Mesodermal cell (in vitro differentiated cells): ENCODE data around the gene LHX6.

Experiments
- H3K27ac ChIP-seq: 2 replicates; pipeline ENCODE4 v1.7.0; 2013; ENCODE audit warnings: mild to moderate bottlenecking, low read depth, low read length, moderate library complexity; ENCODE audit not compliant: severe bottlenecking
- H3K36me3 ChIP-seq: 2 replicates; pipeline ENCODE4 v1.7.1; 2013; ENCODE audit warnings: mild to moderate bottlenecking, low read length, moderate library complexity; ENCODE audit not compliant: control insufficient read depth, insufficient read depth
- H3K4me1 ChIP-seq: one replicate; pipeline ENCODE4 v1.7.1; 2013; ENCODE audit warnings: mild to moderate bottlenecking, low read length; ENCODE audit not compliant: insufficient read depth, control insufficient read depth, poor library complexity, severe bottlenecking
- H3K4me3 ChIP-seq: 2 replicates; pipeline ENCODE4 v1.7.0; 2013; ENCODE audit warnings: low read length, control low read depth, mild to moderate bottlenecking; ENCODE audit not compliant: insufficient read depth, poor library complexity, severe bottlenecking; ENCODE audit errors: extremely low read depth
- H3K9me3 ChIP-seq: 2 replicates; pipeline ENCODE4 v1.7.1; 2013; ENCODE audit warnings: mild to moderate bottlenecking, low read length, moderate library complexity; ENCODE audit not compliant: control insufficient read depth
- WGBS, 2 experiments: methylation state at CpG; one replicate each; pipeline ENCODE4 v1.1.5; 2013; ENCODE audit warnings: missing lambda C conversion rate in 2 of 2; ENCODE audit not compliant: insufficient coverage in 2 of 2; 5-methylcytosine and 5-hydroxymethylcytosine counted together

Gene LHX6

DNA sequence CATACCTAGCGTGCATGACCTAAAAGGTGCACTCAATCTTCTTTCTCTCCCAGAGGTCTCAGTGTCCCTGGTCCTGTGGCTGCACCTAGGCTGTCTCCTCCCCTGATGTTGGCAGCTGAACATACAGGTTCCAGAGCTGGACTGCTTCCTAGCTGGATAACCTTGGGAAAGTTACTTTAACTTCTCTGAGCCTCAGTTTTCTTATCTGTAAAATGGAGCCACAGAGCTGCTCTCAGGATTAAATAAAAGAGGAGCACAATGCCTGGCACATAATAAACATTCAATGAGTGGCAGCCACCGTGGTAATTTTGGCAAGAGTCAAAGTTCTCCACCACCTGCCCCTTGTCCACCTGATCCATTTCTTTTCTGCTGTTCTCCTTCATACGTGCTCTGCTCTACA, 55.1 kb downstream of the LHX6 start:
- no peak overlapping the region for H3K27ac ChIP-seq
- WGBS, 2 experiments = 73 to 95% methylated on average over 3 of the region's 3 CpGs
- no peaks in the 10 kb centered on the region for H3K4me1 ChIP-seq
- H3K4me3 ChIP-seq = no peak overlapping the region
- H3K9me3 ChIP-seq = no peaks in the 10 kb centered on the region
- no peaks in the 10 kb centered on the region for H3K36me3 ChIP-seq

DNA sequence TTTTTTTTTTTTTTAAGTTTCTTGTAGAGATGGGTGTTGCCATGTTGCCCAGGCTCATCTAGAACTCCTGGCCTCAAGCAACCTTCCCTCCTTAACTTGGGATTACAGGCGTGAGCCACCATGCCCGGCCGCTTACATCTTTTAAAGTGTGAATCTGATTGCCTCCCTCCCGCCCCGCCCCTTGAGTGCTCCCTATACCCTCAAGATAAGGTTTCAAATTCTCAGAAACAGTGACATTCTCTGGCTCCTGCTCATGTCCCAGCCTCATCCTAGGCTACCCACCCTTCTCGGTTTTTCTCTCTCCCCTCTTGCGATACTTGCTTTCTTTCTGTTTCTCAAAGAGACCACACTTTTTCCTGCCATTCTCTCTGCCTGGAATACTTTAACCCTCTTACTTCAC, 56.6 kb downstream of the LHX6 start:
- Histone ChIP-seq H3K9me3 (no peaks in the 10 kb centered on the region), H3K27ac (no peak overlapping the region), H3K36me3 (no peaks in the 10 kb centered on the region), H3K4me3 (no peak overlapping the region), H3K4me1 (no peaks in the 10 kb centered on the region)
- 84 to 88% methylated on average over 4 to 7 of the region's 7 CpGs for WGBS, 2 experiments

DNA sequence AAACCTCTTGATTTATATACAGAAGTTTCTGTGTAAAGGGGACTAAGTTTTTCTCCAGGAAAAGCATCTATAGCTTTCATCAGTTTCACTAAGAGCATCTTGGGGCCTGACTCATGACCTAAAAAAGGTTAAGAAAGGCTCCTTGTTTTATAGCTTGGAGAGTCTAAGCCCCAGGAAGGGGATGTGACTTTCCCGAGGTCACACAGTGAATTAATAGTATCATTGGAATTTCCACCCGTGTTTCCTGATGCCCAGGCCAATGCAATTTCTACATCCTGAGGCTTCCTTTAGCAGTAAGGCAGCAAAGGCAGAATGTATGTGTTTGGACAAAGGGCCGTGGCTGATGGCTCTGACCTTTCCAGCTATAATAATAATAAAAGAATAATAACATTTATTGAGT, 60.4 kb downstream of the LHX6 start:
- WGBS, 2 experiments = 88 to 89% methylated on average over 2 of the region's 3 CpGs
- no peaks in the 10 kb centered on the region for H3K36me3 ChIP-seq
- no peak overlapping the region for H3K4me3 ChIP-seq
- no peaks in the 10 kb centered on the region for H3K4me1 ChIP-seq
- no peaks in the 10 kb centered on the region for H3K9me3 ChIP-seq
- H3K27ac ChIP-seq = no peak overlapping the region

DNA sequence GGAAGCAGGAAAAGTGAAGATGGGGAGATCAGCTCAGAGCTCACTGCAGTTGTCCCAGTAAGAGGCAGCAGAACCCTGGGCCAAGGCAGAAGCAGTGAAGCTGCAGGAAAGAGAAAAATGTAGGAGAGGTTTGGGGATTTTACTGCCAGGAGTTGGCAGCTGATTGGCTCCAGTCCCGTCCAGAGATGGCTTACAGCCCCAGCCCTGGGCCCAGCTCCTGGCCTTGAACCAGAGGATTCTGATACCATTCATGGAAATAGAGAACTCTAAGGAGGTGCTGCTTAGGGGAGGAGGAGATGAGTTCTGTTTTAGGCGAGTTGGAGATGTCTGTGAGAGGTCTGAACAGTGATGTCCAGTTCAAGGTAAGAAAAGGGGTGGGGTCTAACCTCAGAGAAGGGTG, 64.5 kb downstream of the LHX6 start:
- Histone ChIP-seq H3K4me1 (no peaks in the 10 kb centered on the region), H3K4me3 (no peak overlapping the region), H3K36me3 (no peaks in the 10 kb centered on the region), H3K27ac (no peak overlapping the region), H3K9me3 (no peaks in the 10 kb centered on the region)
- 45 to 47% methylated on average over 2 of the region's 2 CpGs for WGBS, 2 experiments

DNA sequence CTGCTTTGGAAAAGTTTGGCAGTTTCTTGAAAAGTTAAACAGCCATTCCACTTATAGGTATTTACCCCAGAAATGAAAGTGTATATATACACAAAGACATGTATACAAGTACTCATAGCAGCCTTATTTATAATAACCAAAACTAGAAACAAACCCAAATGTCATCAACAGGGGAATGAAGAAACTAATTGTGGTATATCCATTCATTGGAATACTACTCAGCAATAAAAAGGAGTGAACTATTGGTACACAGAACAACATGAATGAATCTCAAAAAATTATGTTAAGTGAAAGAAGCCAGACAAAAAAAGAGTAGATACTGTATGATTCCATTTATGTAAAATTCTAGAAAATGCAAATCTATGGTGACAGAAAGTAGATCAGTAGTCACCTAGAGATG, 66.3 kb downstream of the LHX6 start:
- no peaks in the 10 kb centered on the region for H3K9me3 ChIP-seq
- no peaks in the 10 kb centered on the region for H3K36me3 ChIP-seq
- no peaks in the 10 kb centered on the region for H3K4me1 ChIP-seq
- no peak overlapping the region for H3K4me3 ChIP-seq
- H3K27ac ChIP-seq = no peak overlapping the region

DNA sequence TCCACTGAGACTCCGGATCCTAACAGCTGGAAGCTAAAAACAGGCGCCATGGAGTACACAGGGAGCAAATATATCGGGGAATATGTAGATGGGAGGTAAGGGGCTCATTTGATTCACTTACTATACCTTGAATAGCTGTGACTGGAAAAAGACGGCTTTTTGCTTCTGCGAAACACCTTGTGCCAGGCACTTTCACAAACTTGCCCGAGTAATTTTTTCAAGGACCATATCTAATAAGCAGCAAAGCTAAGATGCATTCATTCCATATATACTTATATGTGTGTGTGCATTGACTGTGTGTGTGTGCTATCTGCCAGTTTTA, 68.9 kb downstream of the LHX6 start:
- peak overlapping the region; percentile 94 for H3K4me3 ChIP-seq
- H3K36me3 ChIP-seq = no peaks in the 10 kb centered on the region
- WGBS, 2 experiments = 0 to 5% methylated on average over 3 to 4 of the region's 6 CpGs
- no peaks in the 10 kb centered on the region for H3K4me1 ChIP-seq
- H3K9me3 ChIP-seq = no peaks in the 10 kb centered on the region
- peak overlapping the region; percentile 2 for H3K27ac ChIP-seq

DNA sequence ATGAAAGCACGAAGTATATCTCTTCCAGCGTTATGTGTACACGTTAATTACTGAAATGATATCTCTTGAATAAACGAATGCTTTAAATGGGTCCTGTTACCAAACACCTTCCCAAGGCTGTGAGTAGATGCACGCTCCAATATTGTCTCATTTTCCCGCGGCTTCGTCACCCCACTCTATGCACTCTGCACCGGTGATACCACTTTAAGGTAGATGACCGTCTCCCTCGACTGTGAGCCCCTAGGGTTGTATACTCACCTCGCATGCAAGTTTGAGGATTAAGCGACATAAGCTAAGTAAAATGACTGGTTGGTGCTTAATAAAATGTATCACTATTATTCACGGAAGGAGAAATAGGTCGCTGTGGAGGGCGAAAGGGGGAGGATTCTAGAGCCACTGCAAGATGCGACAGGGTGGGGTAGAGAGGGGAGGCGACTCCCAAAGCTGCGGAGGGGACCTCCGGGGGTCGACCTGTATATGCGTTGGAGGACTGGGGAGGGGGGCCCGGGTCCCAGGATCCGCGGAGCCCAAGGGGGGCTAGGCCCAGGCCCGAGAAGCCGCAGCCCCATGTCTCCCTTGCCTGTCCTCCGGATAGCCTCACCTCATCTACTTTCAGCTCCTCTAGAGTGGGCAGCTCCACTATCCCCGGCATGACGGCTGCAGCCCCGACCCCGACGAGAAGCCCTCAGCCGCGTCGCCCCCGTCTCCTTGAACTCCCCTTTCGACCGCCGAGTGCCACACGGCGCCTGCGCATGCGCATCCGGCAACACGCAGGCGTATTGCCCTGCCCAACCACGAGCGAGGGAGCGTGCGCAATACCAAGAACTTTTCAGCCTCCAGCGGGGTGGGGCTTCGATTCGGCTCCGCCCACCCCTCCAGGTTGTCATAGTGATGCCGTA, 69.5 kb downstream of the LHX6 start, which contains the start of the genes MORN5 and NDUFA8:
MORN5 (plus strand) TSS at position 883 of the 899 bp plus-strand sequence. CDS start 65 bp downstream, outside the sequence.
NDUFA8 (minus strand) TSS at position 754 of the 899 bp plus-strand sequence; CDS start at position 652, 102 bp downstream.
- no peaks in the 10 kb centered on the region for H3K4me1 ChIP-seq
- H3K27ac ChIP-seq = peak within 1 kb of the TSS; percentile 2
- H3K9me3 ChIP-seq = no peaks in the 10 kb centered on the region
- H3K36me3 ChIP-seq = no peaks in the 10 kb centered on the region
- 1 to 4% methylated on average over 42 to 44 of the region's 56 CpGs for WGBS, 2 experiments
- peak within 1 kb of the TSS; percentile 94 for H3K4me3 ChIP-seq

DNA sequence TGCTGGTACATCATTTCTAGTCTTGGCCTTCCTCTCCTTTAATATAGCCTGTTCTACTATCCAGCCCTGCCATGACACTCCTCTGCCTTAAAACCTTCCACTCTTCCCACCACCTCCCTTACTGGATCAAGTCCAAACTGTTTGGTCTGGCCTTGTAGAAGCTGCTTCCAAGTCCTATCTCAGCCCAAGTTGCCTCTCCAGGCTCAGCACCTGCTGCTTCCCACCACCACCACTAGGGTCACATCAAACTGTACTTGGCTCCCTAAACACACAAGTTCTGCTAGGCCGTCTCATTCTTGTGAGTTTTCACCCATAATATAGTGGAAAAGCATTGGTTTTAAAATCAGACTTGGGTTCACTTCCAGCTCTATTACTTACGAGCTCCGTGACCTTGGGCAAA, 70.6 kb downstream of the LHX6 start:
- Histone ChIP-seq H3K36me3 (no peaks in the 10 kb centered on the region), H3K4me1 (no peaks in the 10 kb centered on the region), H3K4me3 (no peak overlapping the region), H3K9me3 (no peaks in the 10 kb centered on the region), H3K27ac (no peak overlapping the region)
- no CpG with 5 or more reads among the region's 3 CpGs for WGBS, 2 experiments

DNA sequence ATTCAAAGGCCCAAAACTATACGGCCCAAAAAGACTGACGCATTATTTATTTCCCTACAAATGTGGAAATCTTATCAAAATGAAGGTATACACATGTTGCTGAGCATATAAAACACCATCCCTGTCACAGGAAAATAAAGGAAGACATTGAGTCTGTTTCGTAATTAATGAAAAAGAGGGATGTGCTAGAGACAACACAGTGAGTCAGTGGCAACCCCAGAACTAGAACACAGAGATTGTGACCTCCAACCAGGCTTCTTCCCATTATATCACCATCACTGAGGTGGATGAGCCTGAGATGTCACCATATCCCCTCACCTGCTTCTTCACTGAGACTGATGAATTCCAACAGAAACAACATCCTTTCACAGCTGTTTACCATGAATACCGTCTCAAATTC, 73.0 kb downstream of the LHX6 start:
- Histone ChIP-seq H3K9me3 (no peaks in the 10 kb centered on the region), H3K27ac (no peak overlapping the region), H3K4me1 (no peaks in the 10 kb centered on the region), H3K36me3 (peaks cover 15% of the 10 kb centered on the region), H3K4me3 (no peak overlapping the region)
- WGBS, 2 experiments = 90 to 93% methylated on average over 1 of the region's 4 CpGs
